Mononuclear cell (primary cell): ENCODE results near the gene MYOM3. TPM values are rescaled to one million over a fixed set of nuclear protein-coding genes. Genes with fewer than 3 reads are reported as not detected.

Experiments used
- H3K27me3 ChIP-seq: 2 replicates; pipeline ENCODE4 v1.6.0; 2011; ENCODE audit warnings: low read length, control low read depth; ENCODE audit not compliant: insufficient read depth
- H3K4me1 ChIP-seq: 2 replicates; pipeline ENCODE4 v1.5.1; 2011; ENCODE audit warnings: mild to moderate bottlenecking, low read length, control low read depth; ENCODE audit not compliant: insufficient read depth
- H3K4me3 ChIP-seq: 2 replicates; pipeline ENCODE4 v1.5.1; 2011; ENCODE audit warnings: mild to moderate bottlenecking, low read length, moderate library complexity
- H3K9me3 ChIP-seq: 2 replicates; pipeline ENCODE4 v1.5.1; 2011; ENCODE audit warnings: low read depth, mild to moderate bottlenecking, control low read depth, low read length
- total RNA-seq: library from RNA; depleted of rRNA; stranded (reverse); fragments of >200 nt; gene quantifications from one replicate; pipeline ENCODE4 v1.2.3, GENCODE V29; 2012

The MYOM3 gene
- total RNA-seq, 1 donor: not detected

DNA sequence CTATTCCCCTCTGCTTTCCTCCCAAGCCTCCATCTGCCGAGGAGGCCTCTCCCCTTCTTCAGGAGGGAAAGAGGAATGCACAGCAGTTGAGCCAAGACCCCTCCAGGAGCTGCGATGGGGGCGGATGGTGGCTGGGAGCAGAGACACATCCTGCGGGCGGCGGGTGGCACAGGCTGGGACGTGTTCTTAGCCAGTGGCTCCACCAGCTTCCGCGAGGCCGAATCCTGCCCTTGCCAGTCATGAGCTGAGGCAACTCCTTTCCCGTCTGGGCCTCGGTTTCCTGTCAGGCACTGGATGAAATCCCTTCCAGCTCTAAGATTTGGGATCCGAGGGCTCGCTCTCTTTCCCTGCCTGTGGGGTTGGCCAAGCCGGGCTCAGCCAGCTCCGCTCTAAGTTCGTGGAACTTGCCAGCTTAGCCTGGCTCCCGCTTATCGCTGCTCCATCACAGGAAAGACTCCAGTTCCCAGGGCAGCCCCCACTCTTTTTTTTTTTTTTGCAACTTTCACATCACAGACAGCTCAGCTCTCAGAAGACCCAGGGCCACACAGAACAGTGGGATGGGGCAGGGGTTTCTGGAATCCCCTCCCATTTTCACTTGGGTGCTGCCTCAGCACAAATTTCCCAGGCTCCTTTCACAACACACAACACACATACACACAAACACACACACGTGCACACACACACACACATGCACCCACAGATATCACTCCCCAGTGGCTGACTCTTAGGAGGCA lies 506 bp downstream of the MYOM3 start:
- H3K27me3 ChIP-seq: no peaks in the 10 kb centered on the region
- H3K4me3 ChIP-seq: no peak overlapping the region
- no peaks in the 10 kb centered on the region for H3K9me3 ChIP-seq
- no peaks in the 10 kb centered on the region for H3K4me1 ChIP-seq

DNA sequence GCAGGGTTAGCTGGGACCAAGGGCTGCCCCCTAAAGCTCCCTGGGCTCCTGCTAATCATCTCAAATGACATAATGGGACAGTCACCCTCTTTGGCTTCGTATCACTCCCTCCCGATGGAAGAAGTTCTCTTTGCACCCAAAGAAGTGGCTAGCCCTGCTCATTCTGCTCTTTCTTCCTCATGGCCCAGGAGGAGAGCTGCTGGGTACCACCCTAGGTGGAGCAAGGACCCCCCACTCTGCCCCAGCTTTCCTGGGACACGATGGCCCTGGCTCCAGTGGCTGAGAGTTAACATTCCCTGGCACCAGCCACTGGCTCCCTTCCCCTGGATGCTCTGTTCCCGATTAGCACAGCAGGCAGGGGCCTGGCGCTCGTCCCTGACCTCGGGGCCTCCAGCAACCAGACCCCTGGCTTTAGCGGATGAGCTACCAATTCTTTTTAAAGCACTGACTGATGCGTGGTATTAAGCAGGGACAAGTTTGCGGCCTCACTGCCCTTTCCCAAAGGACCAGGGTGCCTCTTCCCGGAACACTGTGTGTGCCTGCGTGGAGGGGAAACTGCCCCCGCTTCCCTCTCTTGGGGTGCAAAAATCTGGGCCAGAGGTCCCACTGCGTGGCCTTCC lies 1.2 kb downstream of the MYOM3 start:
- Histone ChIP-seq H3K27me3 (no peaks in the 10 kb centered on the region), H3K4me3 (no peak overlapping the region), H3K9me3 (no peaks in the 10 kb centered on the region), H3K4me1 (no peaks in the 10 kb centered on the region)

DNA sequence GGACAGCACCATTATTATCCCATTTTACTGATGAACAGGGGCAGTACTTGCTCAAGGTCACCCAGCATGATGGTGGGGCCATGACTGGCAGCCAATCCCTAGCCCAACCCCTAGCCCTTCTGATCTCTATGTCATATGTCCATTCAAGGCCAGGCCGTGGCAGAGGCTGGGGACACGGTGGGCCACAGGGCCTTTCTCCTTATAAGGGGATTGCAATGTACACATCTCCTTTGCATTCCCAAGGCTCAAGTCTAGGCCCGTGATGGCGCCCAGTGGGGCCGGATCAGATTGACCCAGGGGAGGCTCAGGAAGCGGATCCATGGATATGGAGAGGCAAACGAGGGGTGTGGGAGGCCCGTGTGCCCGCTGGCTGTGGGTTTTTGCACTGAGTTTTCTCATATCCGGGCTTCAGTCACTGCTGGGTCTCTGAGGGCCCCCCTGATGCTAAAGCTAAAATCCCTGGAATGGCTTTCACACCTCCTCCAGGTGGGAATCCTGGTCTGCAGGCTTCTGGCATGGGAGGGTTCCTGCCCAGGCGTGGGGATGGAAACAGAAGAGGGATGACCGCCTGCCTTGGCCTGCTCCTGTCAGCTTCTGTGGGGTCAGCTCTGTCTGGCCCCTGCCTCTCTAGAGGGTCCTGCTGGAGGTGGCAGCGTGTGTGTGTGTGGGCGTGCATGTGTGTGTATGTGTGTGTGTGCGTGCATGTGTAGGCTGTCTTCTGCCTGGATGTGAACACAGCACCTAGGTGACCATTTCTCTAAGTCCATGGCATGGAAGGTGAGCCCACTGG lies 2.1 kb downstream of the MYOM3 start:
- Histone ChIP-seq H3K9me3 (no peaks in the 10 kb centered on the region), H3K4me1 (no peaks in the 10 kb centered on the region), H3K27me3 (no peaks in the 10 kb centered on the region), H3K4me3 (no peak overlapping the region)

DNA sequence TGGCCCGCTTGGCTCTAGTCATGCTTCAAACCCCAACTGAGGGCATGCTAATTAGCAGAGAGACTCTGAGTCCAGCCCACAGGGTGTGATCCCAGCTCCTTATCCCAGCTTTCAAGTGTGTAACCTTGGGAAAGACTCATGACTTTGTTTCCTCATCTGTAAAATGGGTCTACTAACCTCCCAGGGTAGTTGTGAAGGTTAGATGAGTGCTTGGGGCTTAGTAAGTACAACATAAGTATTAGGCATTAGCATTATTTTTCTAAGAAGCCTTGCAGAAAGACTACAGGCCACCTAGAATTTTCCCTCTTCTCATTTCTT lies 2.8 kb downstream of the MYOM3 start:
- Histone ChIP-seq H3K4me1 (no peaks in the 10 kb centered on the region), H3K9me3 (no peaks in the 10 kb centered on the region), H3K4me3 (no peak overlapping the region), H3K27me3 (no peaks in the 10 kb centered on the region)

DNA sequence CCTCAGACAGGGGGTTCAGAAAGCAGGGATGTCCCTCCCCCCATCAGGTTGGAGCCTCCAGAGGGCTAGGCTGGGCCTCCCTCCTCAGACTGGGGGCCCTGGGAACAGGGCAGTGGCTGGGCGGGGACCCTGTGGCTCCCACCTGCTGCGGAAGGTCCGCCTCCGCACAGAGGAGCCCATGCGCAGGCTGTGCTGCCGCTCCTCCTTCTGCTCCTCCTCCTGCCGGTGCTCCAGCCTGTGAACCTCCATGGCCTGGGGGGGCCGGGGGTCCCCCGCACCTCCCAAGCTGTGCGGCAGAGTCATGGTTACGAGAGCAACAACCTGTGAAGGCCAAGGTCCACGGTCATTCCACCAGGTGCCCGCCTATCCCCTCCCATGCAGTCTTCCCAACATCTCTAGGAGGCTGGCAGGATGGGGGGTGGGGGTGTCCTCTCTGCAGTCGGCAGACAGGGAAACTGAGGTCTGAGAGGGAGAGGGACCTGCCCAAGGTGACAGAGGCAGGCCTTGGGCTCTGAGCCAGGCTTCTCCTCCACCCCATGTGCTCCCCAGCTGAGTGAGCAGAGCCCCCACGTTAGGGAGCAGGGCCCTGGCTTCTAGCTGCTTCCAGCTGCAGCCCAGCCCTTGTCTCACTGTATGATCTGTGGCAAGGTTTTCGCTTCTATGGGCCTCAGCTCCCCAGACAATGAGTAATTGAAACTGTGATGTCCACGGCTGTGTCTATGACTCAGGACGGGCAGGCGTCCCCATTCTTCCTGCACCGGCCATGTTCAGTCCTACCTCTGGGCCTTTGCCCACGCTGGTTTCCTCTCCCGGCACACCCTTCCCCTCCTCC lies 3.4 kb downstream of the MYOM3 start:
- Histone ChIP-seq H3K4me3 (no peak overlapping the region), H3K27me3 (no peaks in the 10 kb centered on the region), H3K9me3 (no peaks in the 10 kb centered on the region), H3K4me1 (no peaks in the 10 kb centered on the region)

DNA sequence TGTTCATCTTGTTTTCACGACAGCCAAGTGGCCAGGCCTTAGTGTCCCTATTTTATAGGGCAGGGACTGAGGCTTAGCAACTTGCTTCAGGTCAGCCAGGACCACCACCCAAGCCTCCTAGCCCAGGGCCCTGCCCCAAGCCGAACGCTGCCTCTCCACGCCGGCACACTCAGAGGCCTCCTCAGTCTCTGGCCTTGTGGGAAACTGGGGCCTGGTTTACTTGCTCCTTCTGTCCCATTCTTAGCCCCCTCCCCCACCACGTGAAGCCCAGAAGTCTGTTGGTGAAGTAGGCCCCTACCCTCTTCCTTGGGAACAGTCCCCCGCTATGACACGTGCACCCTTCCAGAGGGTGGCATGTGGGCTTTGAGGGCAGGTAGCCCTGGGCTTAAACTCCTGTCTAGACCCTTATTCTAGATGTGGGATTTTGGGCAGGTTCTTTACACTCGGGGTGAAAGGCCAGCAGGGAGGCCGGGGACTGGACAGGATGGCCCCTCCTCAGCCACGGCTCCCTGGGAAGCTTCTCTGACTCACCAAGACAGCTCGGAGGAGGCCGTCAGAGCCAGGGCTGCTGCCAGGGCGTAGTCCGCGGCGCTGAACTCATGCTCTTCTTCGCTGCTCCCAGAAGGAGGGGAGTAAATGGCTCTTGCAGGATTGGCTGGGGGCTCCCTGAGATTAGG lies 4.3 kb downstream of the MYOM3 start:
- H3K27me3 ChIP-seq: no peaks in the 10 kb centered on the region
- H3K9me3 ChIP-seq: no peaks in the 10 kb centered on the region
- H3K4me3 ChIP-seq: no peak overlapping the region
- no peaks in the 10 kb centered on the region for H3K4me1 ChIP-seq

DNA sequence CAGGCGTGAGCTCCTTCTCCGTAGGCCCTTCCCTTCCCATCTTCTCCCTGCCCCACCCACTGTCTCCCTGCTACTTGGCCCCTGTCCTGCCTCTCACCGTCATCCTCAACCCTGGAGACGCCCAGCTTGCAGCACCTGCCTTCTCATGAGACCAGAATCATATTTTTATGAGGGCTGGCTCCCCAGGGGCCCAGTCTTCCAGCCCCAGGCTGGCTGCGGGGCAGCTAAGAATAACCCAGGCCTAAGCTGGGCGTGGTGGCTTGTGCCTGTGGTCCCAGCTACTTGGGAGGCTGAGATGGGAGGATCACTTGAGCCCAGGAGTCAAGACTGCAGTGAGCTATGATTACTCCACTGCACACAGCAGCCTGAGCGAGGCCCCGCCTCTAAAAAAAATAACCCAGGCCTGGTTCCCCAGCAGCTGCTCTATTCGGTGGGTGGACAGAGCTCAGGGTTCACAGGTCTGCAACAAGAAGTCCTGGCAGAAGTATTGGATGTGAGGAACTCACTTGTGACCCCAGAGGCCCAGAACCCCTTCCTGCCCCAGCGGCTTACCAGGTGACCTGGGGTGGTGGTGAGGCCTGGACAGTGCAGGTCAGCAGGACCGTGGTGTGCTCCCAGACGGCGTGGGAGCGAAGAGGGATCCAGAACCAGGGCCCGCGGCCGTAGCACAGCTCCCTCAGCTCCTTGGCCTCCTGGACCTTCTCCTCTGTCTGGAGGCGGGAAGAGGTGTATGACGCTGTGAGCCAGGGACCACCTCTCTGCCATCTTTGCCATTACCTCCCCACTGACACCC lies 6.4 kb downstream of the MYOM3 start:
- Histone ChIP-seq H3K4me3 (no peak overlapping the region), H3K27me3 (no peaks in the 10 kb centered on the region), H3K4me1 (no peaks in the 10 kb centered on the region), H3K9me3 (no peaks in the 10 kb centered on the region)

DNA sequence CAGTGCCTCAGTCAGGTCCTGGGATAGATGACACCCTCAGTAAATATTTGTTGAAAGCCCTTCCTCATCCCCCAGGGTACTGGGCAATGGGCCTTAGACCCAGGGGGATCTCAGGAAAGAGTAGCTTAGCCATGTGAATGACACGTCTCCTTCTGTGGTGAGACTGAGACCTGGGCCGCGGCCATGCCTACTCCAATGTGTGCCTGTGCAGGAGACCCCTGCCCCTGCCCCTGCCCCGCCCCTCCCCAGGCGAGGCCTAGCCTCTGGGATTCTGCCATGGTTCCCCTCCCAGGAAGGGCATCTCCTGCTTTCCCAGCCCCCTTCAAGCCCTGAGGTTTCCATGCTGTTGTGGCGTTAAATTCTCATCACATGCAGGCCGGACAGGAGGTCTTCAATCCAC lies 7.1 kb downstream of the MYOM3 start:
- Histone ChIP-seq H3K4me1 (no peaks in the 10 kb centered on the region), H3K27me3 (no peaks in the 10 kb centered on the region), H3K4me3 (no peak overlapping the region), H3K9me3 (no peaks in the 10 kb centered on the region)

DNA sequence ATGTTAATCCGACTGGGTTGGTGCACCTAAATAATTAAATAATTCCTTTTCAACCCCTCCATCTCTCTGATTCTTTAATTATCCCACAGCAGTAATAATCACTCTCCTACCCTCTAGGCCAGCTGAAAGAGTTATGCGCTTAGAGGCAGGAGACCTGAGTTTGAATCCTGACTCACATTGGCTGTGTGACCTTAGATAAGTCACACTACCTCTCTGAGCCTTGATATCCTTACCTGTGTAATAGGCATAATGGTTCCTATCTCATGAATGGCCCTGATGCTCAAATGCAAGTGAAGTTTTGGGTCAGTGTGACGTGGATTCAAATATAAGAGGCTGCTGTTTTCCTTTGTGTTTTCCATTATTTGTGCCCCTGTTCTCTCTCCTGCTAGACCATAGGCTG lies 8.1 kb downstream of the MYOM3 start:
- no peaks in the 10 kb centered on the region for H3K9me3 ChIP-seq
- no peak overlapping the region for H3K4me3 ChIP-seq
- no peaks in the 10 kb centered on the region for H3K27me3 ChIP-seq
- H3K4me1 ChIP-seq: no peaks in the 10 kb centered on the region

DNA sequence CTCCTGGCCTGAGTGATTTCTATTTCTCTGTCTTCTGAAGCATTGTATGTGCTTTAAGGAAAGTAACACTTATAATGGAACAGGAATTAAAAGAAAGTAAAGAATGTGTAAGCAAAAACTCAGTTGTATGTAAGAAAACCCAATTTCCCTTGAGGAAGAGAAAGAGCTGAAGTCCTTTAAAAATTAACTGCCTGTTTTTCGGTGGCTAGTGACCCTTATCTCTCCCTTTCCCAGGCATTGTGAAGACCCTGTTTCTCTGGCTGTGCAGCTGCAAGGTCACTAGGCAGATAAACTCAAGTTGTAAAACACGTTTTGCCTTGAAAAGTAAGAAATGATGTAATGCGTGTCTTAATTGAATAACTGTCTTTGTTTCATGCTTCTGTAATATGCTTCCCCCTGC lies 8.5 kb downstream of the MYOM3 start:
- H3K27me3 ChIP-seq: no peaks in the 10 kb centered on the region
- no peaks in the 10 kb centered on the region for H3K4me1 ChIP-seq
- no peak overlapping the region for H3K4me3 ChIP-seq
- no peaks in the 10 kb centered on the region for H3K9me3 ChIP-seq

DNA sequence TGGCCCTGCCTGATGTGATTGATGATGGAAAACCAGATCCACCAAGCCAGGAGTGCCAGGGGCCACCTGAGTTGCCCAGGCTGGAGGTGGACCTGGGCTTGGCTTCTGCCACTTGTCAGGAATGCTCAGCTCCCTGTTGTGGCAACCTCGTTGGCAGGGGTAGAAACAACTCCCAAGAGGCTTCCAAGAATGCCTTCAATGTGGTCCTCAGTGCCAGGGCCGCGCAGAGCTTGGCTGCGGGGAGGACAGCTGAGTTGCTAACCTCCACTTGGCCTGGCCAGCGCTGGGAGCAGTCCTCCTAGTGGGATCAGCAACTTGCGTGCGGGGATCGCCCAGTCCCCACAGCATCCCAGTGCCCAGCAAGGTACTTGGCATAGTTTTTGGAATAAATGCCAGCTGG lies 9.0 kb downstream of the MYOM3 start:
- Histone ChIP-seq H3K4me1 (no peaks in the 10 kb centered on the region), H3K4me3 (no peak overlapping the region), H3K27me3 (no peaks in the 10 kb centered on the region), H3K9me3 (no peaks in the 10 kb centered on the region)

DNA sequence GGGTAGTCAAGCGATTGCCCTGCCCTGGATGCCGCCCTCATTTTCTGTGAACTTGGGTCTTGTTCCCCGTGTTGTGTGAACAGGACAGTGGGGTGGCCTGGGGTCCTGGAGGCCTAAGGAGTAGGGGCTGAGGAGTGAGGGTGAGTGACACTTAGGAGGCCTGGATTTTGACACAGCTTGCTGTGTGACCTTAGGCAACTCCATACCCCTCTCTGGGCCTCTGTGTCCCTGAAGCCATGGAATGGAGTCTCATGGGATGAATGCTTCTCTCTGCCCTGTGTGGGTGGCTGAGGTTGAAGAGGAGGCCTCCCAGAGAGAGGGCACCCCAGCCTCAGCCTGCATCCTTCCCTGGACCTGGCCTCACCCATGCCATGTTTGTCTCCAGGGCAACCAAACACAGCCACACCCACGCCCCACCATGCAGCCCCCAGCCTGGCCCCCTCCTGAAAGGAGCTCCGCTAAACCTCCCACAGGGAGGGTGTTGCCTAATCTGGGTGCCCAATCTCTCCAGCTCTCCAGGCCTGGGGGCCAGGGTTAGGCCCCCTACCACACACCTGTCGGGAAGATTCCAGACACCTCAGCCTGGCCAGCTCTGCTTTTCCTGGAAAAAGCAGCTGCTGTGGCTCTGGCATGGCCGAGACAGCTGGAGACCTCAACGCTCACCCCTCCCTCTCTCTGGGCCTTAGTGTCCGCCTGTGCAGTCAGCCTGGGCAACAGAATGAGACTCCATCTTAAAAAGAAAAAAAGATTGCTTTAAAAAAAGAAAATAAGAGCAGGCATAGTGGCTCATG lies 9.9 kb downstream of the MYOM3 start:
- H3K4me3 ChIP-seq: no peak overlapping the region
- H3K27me3 ChIP-seq: no peaks in the 10 kb centered on the region
- H3K4me1 ChIP-seq: no peaks in the 10 kb centered on the region
- H3K9me3 ChIP-seq: no peaks in the 10 kb centered on the region

DNA sequence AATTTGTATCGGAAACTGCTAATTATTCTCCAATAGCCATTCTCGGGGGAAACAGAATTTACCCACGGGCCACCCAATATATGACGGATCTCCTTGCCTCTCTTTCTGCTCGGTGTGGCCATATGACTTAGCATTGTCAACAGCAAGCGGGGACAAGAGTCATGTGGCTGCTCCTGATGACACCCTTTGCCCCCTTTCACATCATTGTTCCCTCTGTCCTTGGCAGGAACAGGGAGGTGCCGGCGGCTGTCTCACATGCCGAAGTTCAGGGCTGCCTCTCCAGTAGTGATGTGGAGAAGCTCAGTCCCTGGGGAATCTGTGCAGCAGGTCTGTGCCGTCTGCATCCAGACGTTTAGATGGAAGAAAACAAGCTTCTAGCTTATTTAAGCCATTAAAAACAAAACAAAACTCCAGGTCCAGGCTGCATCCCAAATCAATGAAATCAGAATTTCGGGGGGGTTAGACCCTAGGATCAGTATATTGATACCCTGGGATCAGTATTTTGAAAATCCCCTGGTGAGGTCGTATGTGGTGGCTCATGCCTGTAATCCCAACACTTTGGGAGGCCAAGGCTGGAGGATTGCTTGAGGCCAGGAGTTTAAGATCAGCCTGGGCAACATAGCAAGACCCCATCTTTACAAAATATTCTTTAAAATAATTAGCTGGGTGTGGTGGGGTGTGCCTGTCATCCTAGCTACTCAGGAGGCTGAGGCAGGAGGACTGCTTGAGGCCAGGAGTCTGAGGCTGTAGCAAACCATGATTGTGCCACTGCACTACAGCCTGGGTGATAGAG lies 10.8 kb downstream of the MYOM3 start:
- H3K27me3 ChIP-seq: no peaks in the 10 kb centered on the region
- H3K4me1 ChIP-seq: no peaks in the 10 kb centered on the region
- H3K9me3 ChIP-seq: no peaks in the 10 kb centered on the region
- no peak overlapping the region for H3K4me3 ChIP-seq
